ENCODE results near the gene ZRANB3.
"Not testable (repeated sequence)": the region's sequence is repeated elsewhere in the genome, so short reads cannot be mapped to it uniquely, and the experiment has no call there.

Gene ZRANB3

DNA sequence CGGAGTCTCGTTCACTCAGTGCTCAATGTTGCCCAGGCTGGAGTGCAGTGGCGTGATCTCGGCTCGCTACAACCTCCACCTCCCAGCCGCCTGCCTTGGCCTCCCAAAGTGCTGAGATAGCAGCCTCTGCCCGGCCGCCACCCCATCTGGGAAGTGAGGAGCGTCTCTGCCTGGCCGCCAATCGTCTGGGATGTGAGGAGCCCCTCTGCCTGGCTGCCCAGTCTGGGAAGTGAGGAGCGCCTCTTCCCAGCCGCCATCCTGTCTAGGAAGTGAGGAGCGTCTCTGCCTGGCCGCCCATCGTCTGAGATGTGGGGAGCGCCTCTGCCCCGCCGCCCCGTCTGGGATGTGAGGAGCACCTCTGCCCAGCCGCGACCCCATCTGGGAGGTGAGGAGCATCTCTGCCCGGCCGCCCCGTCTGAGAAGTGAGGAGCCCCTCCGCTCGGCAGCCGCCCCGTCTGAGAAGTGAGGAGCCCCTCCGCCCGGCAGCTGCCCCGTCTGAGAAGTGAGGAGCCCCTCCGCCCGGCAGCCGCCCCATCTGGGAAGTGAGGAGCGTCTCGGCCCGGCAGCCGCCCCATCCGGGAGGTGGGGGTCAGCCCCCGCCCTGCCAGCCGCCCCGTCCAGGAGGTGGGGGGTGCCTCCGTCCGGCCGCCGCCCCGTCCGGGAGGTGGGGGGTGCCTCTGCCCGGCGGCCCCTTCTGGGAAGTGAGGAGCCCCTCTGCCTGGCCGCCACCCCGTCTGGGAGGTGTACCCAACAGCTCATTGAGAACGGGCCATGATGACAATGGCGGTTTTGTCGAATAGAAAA is 425.3 kb downstream of the ZRANB3 start:
- not testable (repeated sequence) for H3K4me1 ChIP-seq (ENCODE audit: control insufficient read depth, insufficient read depth, low read length); H3K36me3 ChIP-seq (ENCODE audit: control insufficient read depth in 2 of 2, insufficient read depth in 2 of 2, low read length in 2 of 2); H3K27ac ChIP-seq (ENCODE audit: low read length); H3K9me3 ChIP-seq (ENCODE audit: control insufficient read depth in 2 of 2, low read length in 2 of 2); H3K9ac ChIP-seq (ENCODE audit: low read length in 2 of 2); H3K4me3 ChIP-seq (ENCODE audit: low read length in 2 of 2); H3K27me3 ChIP-seq (ENCODE audit: control insufficient read depth in 1 of 2, insufficient read depth in 2 of 2, low read length in 2 of 2)

DNA sequence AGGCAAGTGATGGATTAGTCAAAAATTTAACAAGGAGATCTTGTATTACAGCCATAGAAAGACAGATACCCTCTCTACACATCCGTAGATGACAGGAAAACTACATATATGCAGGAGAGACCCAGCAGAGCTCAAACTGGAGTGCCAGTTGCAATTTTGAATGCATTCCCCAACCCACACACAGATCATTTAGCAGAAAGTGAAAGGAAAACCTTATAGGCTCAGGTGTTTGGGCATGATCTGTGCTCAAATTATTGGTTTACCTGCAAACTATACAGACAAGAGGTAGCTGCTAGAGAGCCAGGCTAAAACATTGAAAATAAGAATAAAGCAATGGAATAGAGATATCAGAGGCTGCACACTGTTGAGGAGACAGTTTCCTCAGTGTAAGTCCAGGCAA is 427.2 kb downstream of the ZRANB3 start:
- H3K4me1 ChIP-seq (ENCODE audit: control insufficient read depth, insufficient read depth, low read length): no peaks in the 10 kb centered on the region
- H3K9me3 ChIP-seq (ENCODE audit: control insufficient read depth in 2 of 2, low read length in 2 of 2): no peaks in the 10 kb centered on the region

DNA sequence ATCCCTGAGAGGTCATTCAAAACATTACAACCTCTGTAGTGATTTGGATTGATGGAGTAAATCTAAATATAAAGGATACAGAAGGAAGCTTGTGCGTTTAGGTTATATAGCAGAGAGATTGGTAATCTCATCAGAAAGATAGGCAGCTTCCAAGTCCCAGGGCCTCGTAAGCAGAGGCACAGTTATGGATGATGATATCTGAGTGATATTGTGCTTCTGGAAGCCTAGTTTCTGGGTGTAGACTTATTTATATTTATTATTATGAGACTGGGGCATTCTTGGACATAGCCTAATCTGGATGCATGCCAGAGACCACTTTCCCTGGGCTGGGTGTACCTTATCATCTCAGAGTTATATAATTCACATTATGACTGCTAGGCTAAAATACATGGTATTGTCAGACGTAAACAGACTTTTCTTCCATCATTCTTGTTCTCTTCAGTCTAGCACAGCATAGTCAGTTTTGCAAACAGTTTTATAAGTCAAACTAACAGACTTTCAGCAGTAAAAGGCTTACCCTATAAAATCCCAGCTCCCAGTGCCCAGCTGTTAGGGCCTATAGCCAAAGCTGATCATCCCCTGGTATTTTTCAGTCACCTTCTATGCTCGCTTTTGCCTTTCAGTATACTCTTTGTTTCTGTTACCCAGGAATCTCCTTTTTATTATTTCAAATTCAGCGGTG is 431.1 kb downstream of the ZRANB3 start:
- Histone ChIP-seq H3K27me3 (ENCODE audit: control insufficient read depth in 1 of 2, insufficient read depth in 2 of 2, low read length in 2 of 2) (no peaks in the 10 kb centered on the region), H3K4me1 (ENCODE audit: control insufficient read depth, insufficient read depth, low read length) (no peaks in the 10 kb centered on the region), H3K4me3 (ENCODE audit: low read length in 2 of 2) (no peak overlapping the region), H3K9me3 (ENCODE audit: control insufficient read depth in 2 of 2, low read length in 2 of 2) (no peaks in the 10 kb centered on the region), H3K27ac (ENCODE audit: low read length) (no peak overlapping the region), H3K9ac (ENCODE audit: low read length in 2 of 2) (no peak overlapping the region), H3K36me3 (ENCODE audit: control insufficient read depth in 2 of 2, insufficient read depth in 2 of 2, low read length in 2 of 2) (peaks cover 0 to 8% of the 10 kb centered on the region in 2 donors)

More for the DNA sequence above, 427.2 kb downstream of the ZRANB3 start:
- H3K27ac ChIP-seq (ENCODE audit: low read length): no peak overlapping the region
- H3K9ac ChIP-seq (ENCODE audit: low read length in 2 of 2): no peak overlapping the region
- H3K27me3 ChIP-seq (ENCODE audit: control insufficient read depth in 1 of 2, insufficient read depth in 2 of 2, low read length in 2 of 2): no peaks in the 10 kb centered on the region
- no peak overlapping the region for H3K4me3 ChIP-seq (ENCODE audit: low read length in 2 of 2)
- H3K36me3 ChIP-seq (ENCODE audit: control insufficient read depth in 2 of 2, insufficient read depth in 2 of 2, low read length in 2 of 2): peaks cover 0 to 6% of the 10 kb centered on the region in 2 donors

- H3K4me3 ChIP-seq (ENCODE audit: low read length in 2 of 2): no peak overlapping the region
- H3K4me1 ChIP-seq (ENCODE audit: control insufficient read depth, insufficient read depth, low read length): no peaks in the 10 kb centered on the region
- peaks cover 6 to 11% of the 10 kb centered on the region in 2 donors for H3K36me3 ChIP-seq (ENCODE audit: control insufficient read depth in 2 of 2, insufficient read depth in 2 of 2, low read length in 2 of 2)
- H3K27ac ChIP-seq (ENCODE audit: low read length): no peak overlapping the region
- H3K9ac ChIP-seq (ENCODE audit: low read length in 2 of 2): no peak overlapping the region
- no peaks in the 10 kb centered on the region for H3K27me3 ChIP-seq (ENCODE audit: control insufficient read depth in 1 of 2, insufficient read depth in 2 of 2, low read length in 2 of 2)
- no peaks in the 10 kb centered on the region for H3K9me3 ChIP-seq (ENCODE audit: control insufficient read depth in 2 of 2, low read length in 2 of 2)
Observed at GRCh38 chr2:135097532-135098231, 433.3 kb downstream of the ZRANB3 start.

- H3K36me3 ChIP-seq (ENCODE audit: control insufficient read depth in 2 of 2, insufficient read depth in 2 of 2, low read length in 2 of 2): peaks cover 6% of the 10 kb centered on the region in 2 donors
- H3K9ac ChIP-seq (ENCODE audit: low read length in 2 of 2): no peak overlapping the region
- no peak overlapping the region for H3K4me3 ChIP-seq (ENCODE audit: low read length in 2 of 2)
- H3K9me3 ChIP-seq (ENCODE audit: control insufficient read depth in 2 of 2, low read length in 2 of 2): no peaks in the 10 kb centered on the region
- no peaks in the 10 kb centered on the region for H3K27me3 ChIP-seq (ENCODE audit: control insufficient read depth in 1 of 2, insufficient read depth in 2 of 2, low read length in 2 of 2)
- no peak overlapping the region for H3K27ac ChIP-seq (ENCODE audit: low read length)
- H3K4me1 ChIP-seq (ENCODE audit: control insufficient read depth, insufficient read depth, low read length): no peaks in the 10 kb centered on the region
Observed at GRCh38 chr2:135096665-135097446, 434.2 kb downstream of the ZRANB3 start.

DNA sequence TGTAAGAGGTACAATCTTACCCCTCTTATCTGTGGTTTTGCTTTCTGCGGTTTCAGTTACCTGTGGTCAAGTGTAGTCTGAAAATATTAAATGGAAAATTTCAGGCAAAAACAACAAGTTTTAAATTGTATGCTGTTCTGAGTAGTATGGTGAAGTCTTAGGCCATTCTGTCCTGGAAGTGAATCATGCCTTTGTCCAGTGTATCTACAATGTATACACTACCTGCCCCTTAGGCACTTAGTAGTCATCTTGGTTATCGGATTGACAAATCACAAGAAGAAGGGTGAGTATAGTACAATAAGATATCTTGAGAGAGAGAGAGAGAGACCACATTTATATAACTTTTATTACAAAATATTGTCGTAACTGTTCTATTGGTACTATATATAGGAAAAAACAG is 435.4 kb downstream of the ZRANB3 start:
- no peaks in the 10 kb centered on the region for H3K27me3 ChIP-seq (ENCODE audit: control insufficient read depth in 1 of 2, insufficient read depth in 2 of 2, low read length in 2 of 2)
- peaks cover 5 to 6% of the 10 kb centered on the region in 2 donors for H3K36me3 ChIP-seq (ENCODE audit: control insufficient read depth in 2 of 2, insufficient read depth in 2 of 2, low read length in 2 of 2)
- no peak overlapping the region for H3K9ac ChIP-seq (ENCODE audit: low read length in 2 of 2)
- H3K27ac ChIP-seq (ENCODE audit: low read length): no peak overlapping the region
- no peaks in the 10 kb centered on the region for H3K9me3 ChIP-seq (ENCODE audit: control insufficient read depth in 2 of 2, low read length in 2 of 2)
- H3K4me1 ChIP-seq (ENCODE audit: control insufficient read depth, insufficient read depth, low read length): no peaks in the 10 kb centered on the region
- H3K4me3 ChIP-seq (ENCODE audit: low read length in 2 of 2): no peak overlapping the region

DNA sequence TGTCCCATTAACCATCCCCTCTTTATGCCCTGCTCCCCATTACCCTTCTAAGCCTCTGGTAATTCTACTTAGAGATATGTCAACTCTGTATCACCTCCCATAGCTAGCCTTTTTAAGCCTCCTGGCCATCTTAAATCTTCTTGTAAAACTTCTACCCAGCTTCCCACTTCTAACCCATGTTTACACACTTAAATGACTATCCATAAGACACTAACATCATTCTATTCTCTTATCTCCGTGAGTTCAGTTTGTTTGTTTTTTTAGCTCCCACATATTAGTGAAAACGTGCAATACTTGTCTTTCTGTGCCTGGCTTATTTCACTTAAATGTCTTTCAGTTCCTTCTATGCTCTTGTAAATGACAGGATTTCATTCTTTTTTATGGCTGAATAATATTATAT is 436.5 kb downstream of the ZRANB3 start:
- Histone ChIP-seq H3K27me3 (ENCODE audit: control insufficient read depth in 1 of 2, insufficient read depth in 2 of 2, low read length in 2 of 2) (no peaks in the 10 kb centered on the region), H3K9ac (ENCODE audit: low read length in 2 of 2) (no peak overlapping the region), H3K4me3 (ENCODE audit: low read length in 2 of 2) (no peak overlapping the region), H3K4me1 (ENCODE audit: control insufficient read depth, insufficient read depth, low read length) (no peaks in the 10 kb centered on the region), H3K27ac (ENCODE audit: low read length) (no peak overlapping the region), H3K36me3 (ENCODE audit: control insufficient read depth in 2 of 2, insufficient read depth in 2 of 2, low read length in 2 of 2) (peaks cover 5 to 6% of the 10 kb centered on the region in 2 donors), H3K9me3 (ENCODE audit: control insufficient read depth in 2 of 2, low read length in 2 of 2) (no peaks in the 10 kb centered on the region)

GRCh38 chr2:135093670-135094330 is 437.2 kb downstream of the ZRANB3 start:
- Histone ChIP-seq H3K27me3 (ENCODE audit: control insufficient read depth in 1 of 2, insufficient read depth in 2 of 2, low read length in 2 of 2) (no peaks in the 10 kb centered on the region), H3K9ac (ENCODE audit: low read length in 2 of 2) (no peak overlapping the region), H3K27ac (ENCODE audit: low read length) (no peak overlapping the region), H3K4me3 (ENCODE audit: low read length in 2 of 2) (no peak overlapping the region), H3K36me3 (ENCODE audit: control insufficient read depth in 2 of 2, insufficient read depth in 2 of 2, low read length in 2 of 2) (peaks cover 5 to 6% of the 10 kb centered on the region in 2 donors), H3K4me1 (ENCODE audit: control insufficient read depth, insufficient read depth, low read length) (no peaks in the 10 kb centered on the region), H3K9me3 (ENCODE audit: control insufficient read depth in 2 of 2, low read length in 2 of 2) (no peaks in the 10 kb centered on the region)

- H3K4me3 ChIP-seq (ENCODE audit: low read length in 2 of 2): no peak overlapping the region
- H3K27me3 ChIP-seq (ENCODE audit: control insufficient read depth in 1 of 2, insufficient read depth in 2 of 2, low read length in 2 of 2): no peaks in the 10 kb centered on the region
- no peaks in the 10 kb centered on the region for H3K9me3 ChIP-seq (ENCODE audit: control insufficient read depth in 2 of 2, low read length in 2 of 2)
- H3K36me3 ChIP-seq (ENCODE audit: control insufficient read depth in 2 of 2, insufficient read depth in 2 of 2, low read length in 2 of 2): peaks cover 5 to 6% of the 10 kb centered on the region in 2 donors
- no peaks in the 10 kb centered on the region for H3K4me1 ChIP-seq (ENCODE audit: control insufficient read depth, insufficient read depth, low read length)
- no peak overlapping the region for H3K27ac ChIP-seq (ENCODE audit: low read length)
- no peak overlapping the region for H3K9ac ChIP-seq (ENCODE audit: low read length in 2 of 2)
Observed at GRCh38 chr2:135093193-135093592, 437.8 kb downstream of the ZRANB3 start.

DNA sequence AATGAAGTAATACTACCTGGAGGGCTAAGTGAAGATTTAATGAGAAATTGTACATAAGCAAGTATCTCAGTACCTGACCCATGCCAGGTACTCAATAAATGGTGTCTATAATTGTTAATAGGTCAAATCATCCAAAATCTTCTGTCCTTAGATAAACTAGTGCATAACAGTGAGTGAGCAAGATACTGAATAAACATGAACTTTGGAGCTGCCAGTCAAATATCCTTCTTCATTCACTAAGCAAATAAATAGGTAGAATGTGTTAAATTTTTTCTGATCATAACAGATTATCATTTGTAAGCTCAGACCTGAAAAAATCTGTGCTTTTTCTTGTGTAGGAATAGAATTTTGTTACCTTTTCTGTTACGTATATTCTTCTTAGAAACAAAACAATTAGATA is 439.3 kb downstream of the ZRANB3 start:
- Histone ChIP-seq H3K27me3 (ENCODE audit: control insufficient read depth in 1 of 2, insufficient read depth in 2 of 2, low read length in 2 of 2) (no peaks in the 10 kb centered on the region), H3K9me3 (ENCODE audit: control insufficient read depth in 2 of 2, low read length in 2 of 2) (no peaks in the 10 kb centered on the region), H3K9ac (ENCODE audit: low read length in 2 of 2) (no peak overlapping the region), H3K36me3 (ENCODE audit: control insufficient read depth in 2 of 2, insufficient read depth in 2 of 2, low read length in 2 of 2) (peaks cover 5 to 6% of the 10 kb centered on the region in 2 donors), H3K4me3 (ENCODE audit: low read length in 2 of 2) (no peak overlapping the region), H3K27ac (ENCODE audit: low read length) (no peak overlapping the region), H3K4me1 (ENCODE audit: control insufficient read depth, insufficient read depth, low read length) (no peaks in the 10 kb centered on the region)
